GM12891 (cell line): ENCODE results near the gene SRMS.

Experiments
- POLR2A ChIP-seq: IDR thresholded peaks from 2 replicates; pipeline ENCODE4 v1.6.1; 2011; ENCODE audit warnings: low read depth, low read length, control low read depth
- POLR2AphosphoS5 ChIP-seq: IDR thresholded peaks from 2 replicates; pipeline ENCODE4 v1.6.1; 2011; ENCODE audit warnings: low read depth, low read length, control low read depth
- SPI1 ChIP-seq: IDR thresholded peaks from 2 replicates; pipeline ENCODE4 v1.6.1; 2011; ENCODE audit warnings: low read depth, low read length, control low read depth

DNA sequence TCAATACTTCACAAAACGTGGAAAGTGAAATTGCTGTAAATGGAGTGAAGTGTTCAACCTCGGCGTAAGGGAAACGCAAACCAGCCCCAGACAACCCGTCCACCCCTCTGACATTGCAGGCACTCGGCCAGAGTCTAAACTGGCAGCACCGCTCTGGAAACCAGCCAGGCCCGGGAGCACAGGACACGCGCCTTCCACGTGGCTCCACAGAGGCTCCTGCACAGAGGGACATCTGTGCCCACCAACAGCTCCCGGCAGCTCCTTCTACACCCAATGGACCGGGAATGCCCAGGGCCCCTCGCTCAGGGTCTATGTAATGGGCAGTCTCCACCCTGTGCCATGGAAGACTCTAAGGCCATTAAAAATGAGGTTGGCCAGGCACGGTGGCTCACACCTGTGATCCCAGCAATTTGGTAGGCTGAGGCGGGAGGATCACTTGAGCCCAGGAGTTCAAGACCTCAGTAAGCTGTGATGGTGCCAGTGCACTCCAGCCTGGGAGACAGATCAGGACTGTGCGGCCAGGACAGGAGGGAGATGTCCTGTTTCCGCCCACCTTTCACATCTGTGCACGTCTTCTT is 29.9 kb upstream of the SRMS start:
- TF ChIP-seq POLR2AphosphoS5 (no peak), POLR2A (no peak), SPI1 (no peak)
